Activated CD8-positive, alpha-beta T cell treated with anti-CD3 and anti-CD28 coated beads, Interleukin-2, amount 10 ng/mL, durations not matched to agents 7 days and 5 days (primary cell): Measurements from ENCODE around the gene CDA. TPM values are rescaled to one million over a fixed set of nuclear protein-coding genes. Genes with fewer than 3 reads are reported as not detected.

Experiments used
- ATAC-seq: fragments of 150-1000 bp; cut with Tn5 transposase; one replicate; pipeline ENCODE4 v1.10.0; 2021; ENCODE audit warnings: moderate library complexity
- CTCF ChIA-PET: fragments of 350-600 bp; sonication (Branson Sonifier 250); formaldehyde crosslinking; loops from one replicate; lab custom pipeline; 2021; ENCODE audit warnings: antibody characterized with exemption; lab: Charles Lee
- POLR2A ChIA-PET: fragments of 350-600 bp; sonication (Branson Sonifier 250); formaldehyde crosslinking; loops from one replicate; lab custom pipeline; 2021; ENCODE audit warnings: antibody characterized with exemption; lab: Charles Lee
- DNase-seq: peaks from one replicate; pipeline ENCODE4 v3.0.0-alpha.2; 2020
- H3K27ac Mint-ChIP-seq: one replicate; pipeline ENCODE4 v1.8.0; 2021; ENCODE audit warnings: mild to moderate bottlenecking, mixed read lengths
- H3K27me3 Mint-ChIP-seq: one replicate; pipeline ENCODE4 v1.8.0; 2021; ENCODE audit warnings: low read depth, mixed read lengths
- H3K36me3 Mint-ChIP-seq: one replicate; pipeline ENCODE4 v1.8.0; 2021; ENCODE audit warnings: low read depth, mixed read lengths
- H3K4me1 Mint-ChIP-seq: one replicate; pipeline ENCODE4 v1.8.0; 2021; ENCODE audit warnings: low read depth, mixed read lengths
- H3K4me3 Mint-ChIP-seq: one replicate; pipeline ENCODE4 v1.8.0; 2021; ENCODE audit warnings: mild to moderate bottlenecking, mixed read lengths
- H3K9me3 Mint-ChIP-seq: one replicate; pipeline ENCODE4 v1.8.0; 2022; ENCODE audit warnings: mixed read lengths; ENCODE audit not compliant: insufficient read depth
- total RNA-seq, 2 experiments: library from RNA; stranded (reverse); gene quantifications; one replicate each; pipeline ENCODE4 v1.2.3, GENCODE V29; 2021

Gene CDA
- total RNA-seq = not detected

DNA sequence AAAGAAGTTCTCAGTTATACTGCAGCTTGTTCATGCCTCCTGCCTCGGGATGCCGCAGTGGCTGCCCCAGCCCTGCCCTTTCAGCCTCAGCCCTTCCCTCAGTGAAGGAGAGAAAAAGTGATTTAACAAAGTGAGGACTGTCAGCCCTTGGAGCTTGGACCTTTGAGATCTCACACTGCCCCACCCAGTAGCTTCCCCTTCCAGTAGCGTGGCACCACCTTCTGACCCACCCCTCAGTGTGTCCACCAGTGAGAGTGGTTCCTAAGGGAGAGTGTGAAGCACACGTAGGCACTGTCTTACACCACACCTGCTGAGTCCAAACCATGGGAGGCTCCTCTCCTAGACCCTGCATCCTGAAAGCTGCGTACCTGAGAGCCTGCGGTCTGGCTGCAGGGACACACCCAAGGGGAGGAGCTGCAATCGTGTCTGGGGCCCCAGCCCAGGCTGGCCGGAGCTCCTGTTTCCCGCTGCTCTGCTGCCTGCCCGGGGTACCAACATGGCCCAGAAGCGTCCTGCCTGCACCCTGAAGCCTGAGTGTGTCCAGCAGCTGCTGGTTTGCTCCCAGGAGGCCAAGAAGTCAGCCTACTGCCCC is at the start of gene CDA:
TSS of gene CDA (plus strand) at position 464 of the 592 bp plus-strand sequence. CDS start at position 497, 33 bp downstream.
- Mint-ChIP-seq H3K4me1 (peaks cover 13% of the 10 kb centered on the region), H3K27ac (no peak within 1 kb of the TSS), H3K4me3 (no peak within 1 kb of the TSS), H3K36me3 (no peaks in the 10 kb centered on the region), H3K27me3 (peaks cover 47% of the 10 kb centered on the region), H3K9me3 (no peaks in the 10 kb centered on the region)
- CTCF ChIA-PET = interaction anchor here (1.0 to 1.2 kb wide), 3 partner anchors 14 to 72 kb away, joined by 3 to 7 read pairs (median 3); partner anchors contain the start of gene DDOST
- POLR2A ChIA-PET = interaction anchor here (1.1 kb wide), 1 partner anchor 198 kb away, joined by 3 read pairs; the partner anchor contains the start of gene HP1BP3
- ATAC-seq (peak; percentile 30), DNase-seq (no peak)

DNA sequence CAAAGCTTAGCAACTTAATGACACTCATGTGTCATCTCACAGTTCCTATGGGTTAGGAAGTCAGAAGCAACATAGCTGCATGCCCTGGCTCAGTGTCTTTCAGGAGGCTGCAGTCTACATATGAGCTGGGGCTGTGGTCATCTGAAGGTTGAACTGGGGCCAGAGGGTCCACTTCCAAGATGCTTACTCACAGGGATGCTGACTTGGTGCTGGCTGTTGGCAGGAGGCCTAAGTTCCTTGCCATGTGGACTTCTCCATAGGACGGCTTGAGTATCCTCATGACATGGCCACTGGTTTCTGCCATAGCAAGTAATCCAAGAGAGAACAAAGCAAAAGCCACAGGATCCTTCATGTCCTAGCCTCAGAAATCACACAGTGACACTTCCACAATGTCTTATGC is 48.6 kb upstream of the CDA start:
- H3K27me3 Mint-ChIP-seq = peaks cover 26% of the 10 kb centered on the region
- no peak overlapping the region for H3K4me3 Mint-ChIP-seq
- ATAC-seq = no peak
- ChIA-PET POLR2A (no interaction called here), CTCF (interaction anchor here (1.2 kb wide), 1 partner anchor 18 kb away, joined by 4 read pairs; no protein-coding TSS in a partner anchor)
- no peak for DNase-seq
- no peaks in the 10 kb centered on the region for H3K9me3 Mint-ChIP-seq
- no peaks in the 10 kb centered on the region for H3K4me1 Mint-ChIP-seq
- H3K36me3 Mint-ChIP-seq = no peaks in the 10 kb centered on the region
- H3K27ac Mint-ChIP-seq = no peak overlapping the region

DNA sequence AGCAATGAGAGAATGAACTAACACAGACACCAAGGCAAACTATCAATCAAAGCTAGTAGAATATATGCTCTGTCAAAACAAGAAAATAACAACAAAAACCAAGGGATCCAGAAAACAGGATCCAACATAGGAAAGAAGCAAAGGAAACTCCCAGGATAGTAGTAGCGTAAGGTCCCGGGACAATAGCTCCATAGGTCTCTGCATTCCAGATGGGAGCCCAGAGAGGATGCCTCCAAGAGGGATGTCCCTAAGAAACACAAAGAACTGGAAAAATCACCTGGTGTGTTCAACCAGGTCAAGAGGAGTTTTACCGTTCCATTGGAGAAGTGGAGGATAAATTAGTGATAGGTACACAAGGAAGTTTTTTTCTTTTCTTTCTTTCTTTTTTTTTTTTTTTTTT is 42.3 kb upstream of the CDA start:
- no peak overlapping the region for H3K27ac Mint-ChIP-seq
- H3K27me3 Mint-ChIP-seq = peaks cover 27% of the 10 kb centered on the region
- ChIA-PET CTCF (no interaction called here), POLR2A (no interaction called here)
- no peak for DNase-seq
- no peak overlapping the region for H3K4me3 Mint-ChIP-seq
- no peak for ATAC-seq
- H3K9me3 Mint-ChIP-seq = no peaks in the 10 kb centered on the region
- H3K36me3 Mint-ChIP-seq = no peaks in the 10 kb centered on the region
- no peaks in the 10 kb centered on the region for H3K4me1 Mint-ChIP-seq

DNA sequence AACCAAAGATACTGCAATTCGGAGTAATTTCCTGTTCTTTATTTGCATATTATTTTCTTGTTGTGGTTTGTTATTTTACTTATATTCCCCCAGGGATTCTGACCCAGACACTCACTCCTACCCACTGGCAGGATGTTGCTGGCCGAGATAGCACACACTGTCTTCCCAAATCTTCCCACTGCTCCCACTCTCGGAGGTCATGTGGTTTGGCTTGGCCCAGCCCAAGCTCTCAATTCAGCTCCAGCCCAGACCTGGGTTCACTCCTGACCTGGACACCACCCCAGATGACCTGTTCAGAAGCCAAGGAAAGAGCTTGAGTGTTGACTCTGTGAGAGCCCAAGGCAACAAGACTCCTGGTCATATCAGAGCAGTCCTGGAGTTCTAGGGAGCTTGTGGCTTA is 37.7 kb upstream of the CDA start:
- ChIA-PET POLR2A (no interaction called here), CTCF (interaction anchor here (0.9 kb wide), 2 partner anchors 24 to 83 kb away, joined by 3 read pairs; no protein-coding TSS in a partner anchor)
- peaks cover 42% of the 10 kb centered on the region for H3K27me3 Mint-ChIP-seq
- H3K9me3 Mint-ChIP-seq = no peaks in the 10 kb centered on the region
- no peaks in the 10 kb centered on the region for H3K36me3 Mint-ChIP-seq
- H3K4me1 Mint-ChIP-seq = no peaks in the 10 kb centered on the region
- no peak overlapping the region for H3K4me3 Mint-ChIP-seq
- DNase-seq = no peak
- no peak for ATAC-seq
- no peak overlapping the region for H3K27ac Mint-ChIP-seq

DNA sequence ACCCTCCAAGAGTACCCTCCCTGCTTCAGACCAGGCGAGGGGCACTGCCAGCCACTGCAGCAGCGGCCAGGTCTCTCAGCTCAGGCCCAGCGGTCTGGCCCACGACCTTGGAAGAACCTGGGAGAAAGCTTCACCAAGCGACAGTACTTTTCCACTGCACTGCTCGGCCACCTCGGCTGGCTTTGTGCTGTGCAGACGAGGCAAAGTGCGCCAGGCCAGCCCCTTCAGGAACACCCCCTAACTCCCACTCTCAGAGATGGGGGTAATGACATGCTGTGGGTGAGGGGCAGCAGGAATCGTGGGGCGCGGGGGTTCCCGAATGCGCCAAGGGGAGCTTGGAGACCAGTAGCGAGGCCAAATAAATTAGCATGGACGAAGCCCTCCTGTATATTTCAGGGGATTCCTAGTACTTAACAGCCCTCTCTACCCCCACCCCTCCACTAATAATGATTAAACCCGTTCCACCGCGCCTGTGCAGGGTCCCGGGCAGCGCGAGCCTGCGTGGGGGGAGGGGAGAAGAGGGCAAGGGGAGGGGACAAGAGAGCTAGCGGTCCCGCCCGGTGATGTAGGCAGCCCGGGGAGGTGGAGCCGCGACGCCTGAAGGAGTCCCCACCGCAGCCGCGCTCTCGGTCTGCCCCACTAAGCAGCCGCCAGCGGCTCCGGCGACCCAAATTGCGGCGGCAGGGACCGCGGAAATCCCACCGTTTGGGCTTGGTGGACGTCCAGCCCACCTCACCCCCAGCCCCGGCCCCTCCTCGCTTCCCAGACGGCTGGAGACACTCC is 36.8 kb upstream of the CDA start, which contains the start of gene FAM43B:
TSS of gene FAM43B (plus strand) at position 629 of the 783 bp plus-strand sequence. CDS start 401 bp downstream, outside the sequence.
- DNase-seq = peak; percentile 26
- H3K9me3 Mint-ChIP-seq = no peaks in the 10 kb centered on the region
- ChIA-PET CTCF (interaction anchor here (0.6 to 0.9 kb wide), 3 partner anchors 23 to 126 kb away, joined by 3 read pairs; no protein-coding TSS in a partner anchor), POLR2A (no interaction called here)
- H3K27me3 Mint-ChIP-seq = peaks cover 36% of the 10 kb centered on the region
- H3K4me3 Mint-ChIP-seq = no peak within 1 kb of the TSS
- H3K36me3 Mint-ChIP-seq = no peaks in the 10 kb centered on the region
- H3K4me1 Mint-ChIP-seq = no peaks in the 10 kb centered on the region
- ATAC-seq = no peak
- no peak within 1 kb of the TSS for H3K27ac Mint-ChIP-seq

DNA sequence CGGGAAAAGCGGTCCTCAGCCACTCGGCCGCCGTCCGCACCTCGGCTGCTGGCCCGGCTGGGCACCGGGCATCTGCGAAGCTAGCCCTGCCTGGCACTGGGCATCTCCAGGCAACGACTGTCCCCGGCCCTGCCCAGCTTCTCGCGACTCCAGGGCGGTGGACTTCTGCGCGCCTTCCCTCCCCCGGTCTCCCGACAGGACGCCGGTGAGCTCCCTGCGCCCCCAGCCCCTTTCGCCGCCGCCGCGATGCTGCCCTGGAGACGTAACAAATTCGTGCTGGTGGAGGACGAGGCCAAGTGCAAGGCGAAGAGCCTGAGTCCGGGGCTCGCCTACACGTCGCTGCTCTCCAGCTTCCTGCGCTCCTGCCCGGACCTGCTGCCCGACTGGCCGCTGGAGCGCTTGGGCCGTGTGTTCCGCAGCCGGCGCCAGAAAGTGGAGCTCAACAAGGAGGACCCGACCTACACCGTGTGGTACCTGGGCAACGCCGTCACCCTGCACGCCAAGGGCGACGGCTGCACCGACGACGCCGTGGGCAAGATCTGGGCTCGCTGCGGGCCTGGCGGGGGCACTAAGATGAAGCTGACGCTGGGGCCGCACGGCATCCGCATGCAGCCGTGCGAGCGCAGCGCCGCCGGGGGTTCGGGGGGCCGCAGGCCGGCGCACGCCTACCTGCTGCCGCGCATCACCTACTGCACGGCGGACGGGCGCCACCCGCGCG is 36.0 kb upstream of the CDA start:
- CTCF ChIA-PET = no interaction called here
- POLR2A ChIA-PET = no interaction called here

DNA sequence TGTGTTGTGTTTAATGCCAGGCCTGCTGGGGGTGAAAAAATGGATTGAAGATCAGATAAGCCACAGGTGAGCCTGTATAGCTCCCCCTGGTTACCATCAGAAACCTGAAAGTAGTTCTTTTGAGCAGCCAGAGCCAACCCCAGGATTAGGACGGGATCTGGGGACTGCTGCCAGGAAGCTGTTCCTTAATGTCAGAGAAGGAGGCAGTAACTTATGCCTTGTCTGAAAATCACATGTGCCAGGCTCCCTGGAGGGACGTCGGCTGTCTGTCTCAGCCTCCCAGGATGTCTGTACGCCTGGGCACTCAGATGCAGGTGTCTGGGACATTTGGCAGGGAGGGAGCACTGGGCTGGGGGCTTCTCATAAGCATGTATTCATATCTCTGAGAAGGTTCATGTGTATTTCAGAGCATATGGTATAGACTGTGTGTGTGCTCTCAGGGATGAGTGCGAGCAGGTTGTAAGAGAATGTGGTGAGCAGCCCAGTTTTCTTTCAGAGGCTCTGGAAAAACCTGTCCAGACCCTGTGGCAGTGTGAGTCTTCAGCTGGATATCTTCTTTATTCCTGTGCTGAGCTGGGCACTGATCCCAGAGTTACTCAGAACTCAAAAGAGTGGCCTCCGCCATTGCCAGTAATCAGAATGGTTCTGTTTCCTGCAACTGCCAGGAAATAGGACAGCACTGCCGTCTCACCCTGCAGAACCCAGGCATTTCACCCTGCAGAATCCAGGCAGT is 33.7 kb upstream of the CDA start:
- Mint-ChIP-seq H3K27ac (no peak overlapping the region), H3K4me3 (no peak overlapping the region), H3K4me1 (no peaks in the 10 kb centered on the region), H3K36me3 (no peaks in the 10 kb centered on the region), H3K27me3 (peaks cover 36% of the 10 kb centered on the region), H3K9me3 (no peaks in the 10 kb centered on the region)
- no peak for DNase-seq
- ChIA-PET CTCF (interaction anchor here (0.7 kb wide), 1 partner anchor 79 kb away, joined by 3 read pairs; no protein-coding TSS in a partner anchor), POLR2A (no interaction called here)
- ATAC-seq = no peak

More for the DNA sequence above, 36.0 kb upstream of the CDA start:
- H3K27ac Mint-ChIP-seq = no peak overlapping the region
- H3K9me3 Mint-ChIP-seq = no peaks in the 10 kb centered on the region
- H3K4me3 Mint-ChIP-seq = no peak overlapping the region
- no peaks in the 10 kb centered on the region for H3K4me1 Mint-ChIP-seq
- H3K27me3 Mint-ChIP-seq = peaks cover 36% of the 10 kb centered on the region
- DNase-seq (no peak), ATAC-seq (no peak)
- H3K36me3 Mint-ChIP-seq = no peaks in the 10 kb centered on the region

DNA sequence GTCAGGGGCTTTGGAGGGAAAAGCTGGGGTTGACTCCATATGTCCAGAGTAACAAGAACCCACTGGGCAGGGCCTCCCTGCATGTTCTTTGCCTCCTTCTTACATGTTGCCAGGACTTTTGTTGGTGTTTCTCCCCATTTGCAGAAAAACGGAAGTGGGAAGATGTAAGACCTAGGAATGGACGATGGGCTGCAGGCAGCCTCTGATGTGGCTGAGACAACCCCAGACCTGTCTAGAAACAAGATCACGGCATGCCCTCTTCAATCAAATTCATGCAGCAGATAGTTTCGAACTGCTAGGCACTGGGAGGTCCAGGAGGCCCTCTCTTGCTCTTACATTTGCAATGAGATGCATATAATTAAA is 33.2 kb upstream of the CDA start:
- H3K9me3 Mint-ChIP-seq = no peaks in the 10 kb centered on the region
- DNase-seq (no peak), ATAC-seq (no peak)
- H3K27me3 Mint-ChIP-seq = peaks cover 36% of the 10 kb centered on the region
- no peak overlapping the region for H3K4me3 Mint-ChIP-seq
- H3K4me1 Mint-ChIP-seq = no peaks in the 10 kb centered on the region
- ChIA-PET POLR2A (no interaction called here), CTCF (interaction anchor here (0.7 kb wide), 1 partner anchor 78 kb away, joined by 3 read pairs; no protein-coding TSS in a partner anchor)
- no peak overlapping the region for H3K27ac Mint-ChIP-seq
- no peaks in the 10 kb centered on the region for H3K36me3 Mint-ChIP-seq

DNA sequence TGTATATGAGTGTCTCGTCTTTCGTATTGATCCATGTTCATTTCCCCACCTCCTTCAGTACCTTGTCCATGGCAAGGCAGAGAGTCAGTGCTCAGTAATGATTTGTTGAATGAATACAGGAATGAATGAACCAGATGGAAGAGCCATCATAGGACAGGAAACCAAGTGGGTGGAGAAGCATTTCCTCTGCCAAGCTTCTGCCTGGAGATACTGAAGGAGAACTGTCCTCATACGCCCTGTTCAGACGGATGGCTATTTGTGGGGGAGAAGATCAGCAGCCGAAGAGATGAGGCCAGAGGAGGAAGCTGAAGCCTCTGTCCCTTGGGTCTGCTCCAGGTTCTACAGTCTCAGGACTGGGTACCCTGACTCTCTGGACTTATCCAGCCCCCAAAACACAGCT is 30.7 kb upstream of the CDA start:
- DNase-seq (no peak), ATAC-seq (no peak)
- Mint-ChIP-seq H3K4me3 (no peak overlapping the region), H3K9me3 (no peaks in the 10 kb centered on the region), H3K4me1 (no peaks in the 10 kb centered on the region), H3K27me3 (peaks cover 27% of the 10 kb centered on the region), H3K36me3 (no peaks in the 10 kb centered on the region), H3K27ac (no peak overlapping the region)
- ChIA-PET POLR2A (interaction anchor here (0.6 kb wide), 1 partner anchor 196 kb away, joined by 3 read pairs; no protein-coding TSS in a partner anchor), CTCF (no interaction called here)

DNA sequence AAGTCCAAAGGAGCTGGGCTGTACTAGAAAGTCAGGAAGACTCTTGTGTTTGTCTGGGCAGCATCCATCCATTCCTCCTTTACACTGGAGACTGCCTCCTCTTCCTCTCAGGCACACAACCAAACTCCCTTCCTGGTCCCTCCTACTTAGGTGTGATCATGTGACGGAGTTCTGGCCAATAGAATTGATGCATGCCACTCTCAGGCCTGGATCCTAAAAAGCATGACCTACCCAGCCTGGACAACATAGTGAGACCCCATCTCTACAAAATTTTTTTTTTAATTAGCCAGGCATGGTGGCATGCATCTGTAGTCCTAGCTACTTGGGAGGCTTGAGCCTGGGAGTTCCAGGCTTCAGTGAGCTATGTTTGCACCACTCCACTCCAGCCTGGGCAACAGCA is 27.9 kb upstream of the CDA start:
- no peaks in the 10 kb centered on the region for H3K4me1 Mint-ChIP-seq
- CTCF ChIA-PET = no interaction called here
- DNase-seq (no peak), ATAC-seq (no peak)
- no peaks in the 10 kb centered on the region for H3K36me3 Mint-ChIP-seq
- no peaks in the 10 kb centered on the region for H3K9me3 Mint-ChIP-seq
- POLR2A ChIA-PET = no interaction called here
- peaks cover 14% of the 10 kb centered on the region for H3K27me3 Mint-ChIP-seq
- no peak overlapping the region for H3K4me3 Mint-ChIP-seq
- no peak overlapping the region for H3K27ac Mint-ChIP-seq

DNA sequence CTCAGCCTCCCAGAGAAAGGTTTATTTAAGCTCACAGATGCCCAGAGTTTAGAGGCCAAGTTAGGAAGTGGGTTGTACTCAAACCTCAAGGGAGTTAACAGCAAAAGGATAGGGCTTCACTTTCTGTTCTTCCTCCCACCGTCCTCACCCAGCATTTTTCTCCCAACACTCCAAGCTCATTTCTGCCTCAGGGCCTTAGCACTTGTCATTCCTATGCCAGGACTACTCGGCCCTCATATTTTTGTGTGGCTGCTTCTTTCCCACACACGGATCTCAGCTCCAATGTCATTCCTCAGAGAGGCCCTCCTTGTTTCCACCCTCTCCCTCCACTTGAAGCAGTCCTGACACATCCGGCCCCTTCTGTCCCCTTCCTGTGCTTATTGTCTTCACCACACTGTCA is 23.7 kb upstream of the CDA start:
- no peak for ATAC-seq
- H3K4me3 Mint-ChIP-seq = no peak overlapping the region
- ChIA-PET CTCF (interaction anchor here (0.9 to 1.6 kb wide), 2 partner anchors 9 to 630 kb away, joined by 3 to 11 read pairs; no protein-coding TSS in a partner anchor), POLR2A (no interaction called here)
- DNase-seq = no peak
- no peaks in the 10 kb centered on the region for H3K9me3 Mint-ChIP-seq
- no peaks in the 10 kb centered on the region for H3K36me3 Mint-ChIP-seq
- H3K4me1 Mint-ChIP-seq = no peaks in the 10 kb centered on the region
- peaks cover 16% of the 10 kb centered on the region for H3K27me3 Mint-ChIP-seq
- H3K27ac Mint-ChIP-seq = no peak overlapping the region
